NT2/D1 (cell line): ENCODE results near the gene RICTOR.

ENCODE experiments used
- SUZ12 ChIP-seq: IDR thresholded peaks from 2 replicates; pipeline ENCODE4 v1.6.1; 2011; ENCODE audit not compliant: insufficient read length, insufficient read depth; ENCODE audit errors: extremely low read depth
- YY1 ChIP-seq: IDR thresholded peaks from 2 replicates; pipeline ENCODE4 v1.6.1; 2011; ENCODE audit not compliant: insufficient read length, insufficient read depth
- ZNF274 ChIP-seq: IDR thresholded peaks from 2 replicates; pipeline ENCODE4 v1.6.1; 2011; ENCODE audit warnings: mild to moderate bottlenecking, low read depth, low read length

DNA sequence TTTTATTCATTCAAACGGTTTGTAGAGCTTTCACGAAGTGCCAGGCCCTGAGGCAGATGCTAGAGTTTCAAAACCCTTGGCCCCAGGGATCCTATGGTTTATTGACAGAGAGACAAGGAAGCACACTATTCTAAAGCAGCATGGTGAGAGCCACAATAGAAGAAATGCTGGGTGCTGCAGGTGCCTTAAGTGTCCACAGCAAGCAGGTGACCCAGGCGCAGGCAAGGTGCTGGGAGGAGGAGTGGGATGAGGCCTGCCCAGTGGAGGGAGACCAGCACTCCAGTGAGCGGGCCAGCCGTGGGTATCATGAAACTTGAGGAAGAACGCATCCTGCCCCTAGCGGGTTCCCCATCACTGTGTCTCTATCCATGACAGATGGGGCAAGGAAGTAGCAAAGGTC, 157.4 kb downstream of the RICTOR start:
- TF ChIP-seq SUZ12 (no peak), ZNF274 (no peak), YY1 (no peak)
